K562 (cell line): ENCODE data around the gene USP13. TPM values are rescaled to one million over a fixed set of nuclear protein-coding genes. Genes with fewer than 3 reads are reported as not detected.

Experiments
- CEBPB ChIP-seq: fragments of 450-650 bp; IDR thresholded peaks from 2 replicates; pipeline ENCODE4 v1.6.1; 2016; ENCODE audit warnings: missing genetic modification characterization, missing compliant biosample characterization
- CUX1 ChIP-seq: fragments of 200-800 bp; sonication (Bioruptor generic); IDR thresholded peaks from 2 replicates; pipeline ENCODE4 v1.6.1; 2016; ENCODE audit warnings: missing genetic modification characterization, missing compliant biosample characterization
- NFRKB ChIP-seq: fragments of 450-650 bp; IDR thresholded peaks from 2 replicates; pipeline ENCODE4 v1.6.1; 2016; ENCODE audit warnings: low read depth
- NR4A1 ChIP-seq, 2 experiments: fragments of 250-450 bp in 1 of 2; fragments of 450-650 bp in 1 of 2; sonication (Bioruptor Pico) in 1 of 2; IDR thresholded peaks; 2 replicates each; pipeline versions ENCODE4 v1.4.0 to v1.6.1; 2016 to 2020; ENCODE audit warnings: mild to moderate bottlenecking in 2 of 2, missing compliant biosample characterization in 1 of 2, missing genetic modification characterization in 1 of 2, moderate library complexity in 1 of 2
- RBM34 ChIP-seq: fragments of 200-400 bp; formaldehyde crosslinking; IDR thresholded peaks from 2 replicates; pipeline ENCODE4 v1.6.1; 2018; ENCODE audit warnings: low read length, borderline replicate concordance; ENCODE audit not compliant: insufficient read depth
- SLC30A9 ChIP-seq: fragments of 250-450 bp; sonication (Bioruptor Pico); IDR thresholded peaks from 2 replicates; pipeline ENCODE4 v1.8.0; 2022; ENCODE audit warnings: mild to moderate bottlenecking, moderate library complexity
- ZNF175 ChIP-seq: fragments of 200-800 bp; sonication (Bioruptor generic); IDR thresholded peaks from 2 replicates; pipeline ENCODE4 v1.6.1; 2016; ENCODE audit warnings: low read depth, mild to moderate bottlenecking, missing genetic modification characterization, missing compliant biosample characterization
- polyA plus RNA-seq, 8 experiments: library from polyadenylated mRNA; depleted of rRNA in 4 of 8; stranded (reverse) in 5 of 8; unstranded in 3 of 8; fragments of >200 nt; fragmentation: Nextera tagmentation in 2 of 8; fragmentation: Illumina TruSeq in 1 of 8; extraction: Ambion mirVana in 2 of 8; extraction: Trizol in 1 of 8; gene quantifications; 2 replicates each; pipeline versions ENCODE4 v1.2.1 to v1.2.3, GENCODE V29; 2011 to 2014; ENCODE audit warnings: inconsistent platforms in 1 of 8, missing spikeins in 1 of 8
- total RNA-seq, 7 experiments: library from RNA; depleted of rRNA in 6 of 7; stranded (reverse); fragments of >200 nt in 6 of 7; fragmentation: Illumina TruSeq in 2 of 7; extraction: Trizol in 2 of 7; gene quantifications; 2 replicates each; pipeline versions ENCODE4 v1.2.1 to v1.2.3, GENCODE V29; 2011 to 2021; ENCODE audit warnings: low replicate concordance in 1 of 7

The USP13 gene
- total and polyA plus RNA-seq, 9 of the 15 experiments (the other 6 are each of a cell fraction or from before 2014, with no cell fraction given) = 0.11 to 2.3 (median 0.51) TPM

- TF ChIP-seq CUX1 (CRISPR knock-in tag) (no peak), CEBPB (tag) (no peak), SLC30A9 (no peak), NFRKB (no peak), NR4A1 (CRISPR knock-in tag; IDR thresholded peaks at IDR 0.05) (no peak), NR4A1 (tag; IDR thresholded peaks at IDR 0.05) (no peak), RBM34 (no peak), ZNF175 (no peak)
Observed at GRCh38 chr3:179772297-179772696, 119.5 kb downstream of the USP13 start (continued).
